Body of pancreas (tissue), 4 donors: Measurements from ENCODE around the gene ITK.

Experiments
- POLR2A ChIP-seq, 3 donors: fragments of 450-650 bp; IDR thresholded peaks; one replicate each; pipeline ENCODE4 v1.6.1; 2016; ENCODE audit warnings: antibody characterized with exemption in 3 of 3, mild to moderate bottlenecking in 2 of 3
- TF ChIP-seq, protein P1 (sequence below), 7 experiments: fragments of 450-650 bp in 4 of 7; fragments of 200-600 bp in 3 of 7; sonication (generic) in 3 of 7; IDR thresholded peaks; one replicate each; pipeline ENCODE4 v1.5.1; 2016 to 2019; ENCODE audit warnings: antibody characterized with exemption in 7 of 7

DNA sequence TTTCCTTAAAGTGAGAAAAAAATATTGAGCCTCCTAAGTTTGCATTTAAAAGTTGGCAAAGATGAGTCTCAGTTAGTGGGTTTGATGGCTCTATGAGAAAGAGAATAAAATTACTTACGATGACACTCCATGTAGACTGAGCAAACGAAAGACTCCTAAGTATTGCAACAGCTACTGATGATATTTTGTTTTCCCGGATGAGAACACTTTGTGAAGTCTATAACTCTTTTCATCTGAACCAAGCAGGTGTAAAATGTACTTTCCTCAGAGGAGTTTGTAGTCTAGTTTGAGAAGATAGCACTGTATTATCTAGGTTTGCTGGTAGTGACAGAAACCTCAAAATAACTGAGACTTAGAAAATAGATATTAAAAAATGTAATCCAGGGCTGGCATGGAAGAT lies 1.7 kb upstream of the ITK start:
- TF ChIP-seq, protein P1, sequence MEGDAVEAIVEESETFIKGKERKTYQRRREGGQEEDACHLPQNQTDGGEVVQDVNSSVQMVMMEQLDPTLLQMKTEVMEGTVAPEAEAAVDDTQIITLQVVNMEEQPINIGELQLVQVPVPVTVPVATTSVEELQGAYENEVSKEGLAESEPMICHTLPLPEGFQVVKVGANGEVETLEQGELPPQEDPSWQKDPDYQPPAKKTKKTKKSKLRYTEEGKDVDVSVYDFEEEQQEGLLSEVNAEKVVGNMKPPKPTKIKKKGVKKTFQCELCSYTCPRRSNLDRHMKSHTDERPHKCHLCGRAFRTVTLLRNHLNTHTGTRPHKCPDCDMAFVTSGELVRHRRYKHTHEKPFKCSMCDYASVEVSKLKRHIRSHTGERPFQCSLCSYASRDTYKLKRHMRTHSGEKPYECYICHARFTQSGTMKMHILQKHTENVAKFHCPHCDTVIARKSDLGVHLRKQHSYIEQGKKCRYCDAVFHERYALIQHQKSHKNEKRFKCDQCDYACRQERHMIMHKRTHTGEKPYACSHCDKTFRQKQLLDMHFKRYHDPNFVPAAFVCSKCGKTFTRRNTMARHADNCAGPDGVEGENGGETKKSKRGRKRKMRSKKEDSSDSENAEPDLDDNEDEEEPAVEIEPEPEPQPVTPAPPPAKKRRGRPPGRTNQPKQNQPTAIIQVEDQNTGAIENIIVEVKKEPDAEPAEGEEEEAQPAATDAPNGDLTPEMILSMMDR (IDR thresholded peaks at IDR 0.05): no peak
- TF ChIP-seq POLR2A (IDR thresholded peaks at IDR 0.05): no peak
